NCI-H2227 (cell line): ENCODE data around the gene ALOXE3.
A peak's percentile ranks its signal among the peaks of the same experiment; 100 is the strongest.
"Not testable (repeated sequence)": the region's sequence is repeated elsewhere in the genome, so short reads cannot be mapped to it uniquely, and the experiment has no call there.

Source experiments
- DNase-seq: peaks from one replicate; lab custom pipeline; 2025; ENCODE audit not compliant: unreplicated experiment; lab: John Stamatoyannopoulos, UW

ALOXE3 gene

GRCh38 chr17:8122924-8123694 lies 4.8 kb upstream of the ALOXE3 start:
- no peak for DNase-seq

- no peak for DNase-seq
Measured at GRCh38 chr17:8122422-8122923, 4.2 kb upstream of the ALOXE3 start.

GRCh38 chr17:8121681-8122421 lies 3.5 kb upstream of the ALOXE3 start:
- DNase-seq: peak; percentile 48

GRCh38 chr17:8121407-8121680 lies 3.0 kb upstream of the ALOXE3 start:
- DNase-seq: no peak

- DNase-seq: peak; percentile 74
Measured at GRCh38 chr17:8120520-8121406, 2.4 kb upstream of the ALOXE3 start.

- peak; percentile 91 for DNase-seq
Measured at GRCh38 chr17:8119581-8120519, 1.5 kb upstream of the ALOXE3 start.

- peak; percentile 86 for DNase-seq
Measured at GRCh38 chr17:8118769-8119580, 661 bp upstream of the ALOXE3 start.

- DNase-seq: no peak
Measured at GRCh38 chr17:8117367-8117979, 841 bp downstream of the ALOXE3 start.

- no peak for DNase-seq
Measured at GRCh38 chr17:8116776-8117175, 1.5 kb downstream of the ALOXE3 start.

- DNase-seq: no peak
Measured at GRCh38 chr17:8110907-8111306, 7.4 kb downstream of the ALOXE3 start.

- no peak for DNase-seq
Measured at GRCh38 chr17:8110456-8110804, 7.9 kb downstream of the ALOXE3 start.

GRCh38 chr17:8109661-8110455 lies 8.5 kb downstream of the ALOXE3 start:
- peak; percentile 60 for DNase-seq

- no peak for DNase-seq
Measured at GRCh38 chr17:8108972-8109660, 9.2 kb downstream of the ALOXE3 start.

GRCh38 chr17:8106980-8107379 lies 11.3 kb downstream of the ALOXE3 start:
- DNase-seq: not testable (repeated sequence)

GRCh38 chr17:8105957-8106398 lies 12.3 kb downstream of the ALOXE3 start:
- no peak for DNase-seq

- DNase-seq: no peak
Measured at GRCh38 chr17:8104911-8105310, 13.4 kb downstream of the ALOXE3 start.

- no peak for DNase-seq
Measured at GRCh38 chr17:8103549-8103948, 14.8 kb downstream of the ALOXE3 start.

- DNase-seq: no peak
Measured at GRCh38 chr17:8101721-8102120, 16.6 kb downstream of the ALOXE3 start.
